Smooth muscle cell (in vitro differentiated cells): ENCODE results near the gene EIF2D. TPM values are rescaled to one million over a fixed set of nuclear protein-coding genes. Genes with fewer than 3 reads are reported as not detected.

Experiments
- DNase-seq: peaks from one replicate; lab custom pipeline; 2025; ENCODE audit not compliant: unreplicated experiment; lab: John Stamatoyannopoulos, UW
- H2AFZ ChIP-seq: fragments of 200-600 bp; sonication (generic); 2 replicates; pipeline ENCODE4 v1.6.0; 2016; ENCODE audit warnings: antibody characterized with exemption, low read depth, mild to moderate bottlenecking
- H3F3A ChIP-seq: fragments of 200-600 bp; sonication (generic); 2 replicates; pipeline ENCODE4 v1.6.0; 2017; ENCODE audit warnings: antibody characterized with exemption, low read depth
- H3K27ac ChIP-seq: fragments of 200-600 bp; sonication (generic); 2 replicates; pipeline ENCODE4 v1.5.1; 2016; ENCODE audit warnings: low read depth, mild to moderate bottlenecking
- H3K27me3 ChIP-seq: fragments of 200-600 bp; sonication (generic); 2 replicates; pipeline ENCODE4 v1.6.1; 2016; ENCODE audit warnings: low read depth, mild to moderate bottlenecking
- H3K36me3 ChIP-seq: fragments of 200-600 bp; sonication (generic); 2 replicates; pipeline ENCODE4 v1.5.1; 2016; ENCODE audit warnings: low read depth
- H3K4me1 ChIP-seq: fragments of 200-600 bp; sonication (generic); 2 replicates; pipeline ENCODE4 v1.5.1; 2016; ENCODE audit warnings: low read depth
- H3K4me2 ChIP-seq: fragments of 200-600 bp; sonication (generic); 2 replicates; pipeline ENCODE4 v1.6.0; 2016; ENCODE audit warnings: mild to moderate bottlenecking
- H3K4me3 ChIP-seq: fragments of 200-600 bp; sonication (generic); 2 replicates; pipeline ENCODE4 v1.5.1; 2016; ENCODE audit warnings: mild to moderate bottlenecking
- H3K79me2 ChIP-seq: fragments of 200-600 bp; sonication (generic); 2 replicates; pipeline ENCODE4 v1.6.0; 2016; ENCODE audit warnings: low read depth, mild to moderate bottlenecking
- H3K9ac ChIP-seq: fragments of 200-600 bp; sonication (generic); 2 replicates; pipeline ENCODE4 v1.6.0; 2016; ENCODE audit warnings: low read depth
- H3K9me3 ChIP-seq: fragments of 200-600 bp; sonication (generic); replicated peaks from 2 replicates; pipeline ENCODE4 v1.5.1; 2016; ENCODE audit warnings: low read depth
- H4K20me1 ChIP-seq: fragments of 200-600 bp; sonication (generic); 2 replicates; pipeline ENCODE4 v1.6.0; 2016; ENCODE audit warnings: low read depth
- CTCF ChIP-seq: fragments of 200-600 bp; sonication (generic); IDR thresholded peaks from 2 replicates; pipeline ENCODE4 v1.5.1; 2017; ENCODE audit warnings: borderline replicate concordance, mild to moderate bottlenecking, antibody characterized with exemption; ENCODE audit not compliant: insufficient read depth, poor library complexity, severe bottlenecking
- WGBS: methylation state at CpG from one replicate; pipeline ENCODE4 v1.1.7; 2016; ENCODE audit warnings: low lambda C conversion rate; 5-methylcytosine and 5-hydroxymethylcytosine counted together
- polyA plus RNA-seq: library from polyadenylated mRNA; unstranded; fragments of >200 nt; fragmentation: Nextera tagmentation; extraction: Ambion mirVana; gene quantifications from 2 replicates; pipeline ENCODE4 v1.2.1, GENCODE V29; 2016
- total RNA-seq: library from RNA; depleted of rRNA; stranded (reverse); fragments of >200 nt; gene quantifications from 2 replicates; pipeline ENCODE4 v1.2.3, GENCODE V29; 2014

Gene EIF2D
- total and polyA plus RNA-seq, 2 experiments from 2014 or later = 22.8 to 28.9 TPM

GRCh38 chr1:206557636-206558473, 54.4 kb downstream of the EIF2D start:
- H3K9me3 ChIP-seq = no peaks in the 10 kb centered on the region
- H3K36me3 ChIP-seq = no peaks in the 10 kb centered on the region
- H4K20me1 ChIP-seq = no peaks in the 10 kb centered on the region
- no peak overlapping the region for H3K9ac ChIP-seq
- no peaks in the 10 kb centered on the region for H3K27me3 ChIP-seq
- TF ChIP-seq CTCF = no peak
- peaks cover 28% of the 10 kb centered on the region for H3K4me1 ChIP-seq
- H3K4me2 ChIP-seq = peak overlapping the region; percentile 96
- no peak for DNase-seq
- WGBS = 71% methylated on average over 14 of the region's 14 CpGs
- no peaks in the 10 kb centered on the region for H3K79me2 ChIP-seq
- peaks cover 10% of the 10 kb centered on the region for H3F3A ChIP-seq
- no peak overlapping the region for H3K27ac ChIP-seq
- no peak overlapping the region for H2AFZ ChIP-seq
- H3K4me3 ChIP-seq = peak overlapping the region; percentile 59

- WGBS = 2% methylated on average over 39 of the region's 67 CpGs
- no peak overlapping the region for H3K9ac ChIP-seq
Observed at GRCh38 chr1:206556750-206557635, 55.3 kb downstream of the EIF2D start.

GRCh38 chr1:206556047-206556749, 56.1 kb downstream of the EIF2D start:
- TF ChIP-seq CTCF = no peak
- Histone ChIP-seq H3K9ac (no peak overlapping the region), H3K79me2 (no peaks in the 10 kb centered on the region), H3K27ac (no peak overlapping the region), H4K20me1 (no peaks in the 10 kb centered on the region), H3K4me3 (no peak overlapping the region), H3K4me2 (peak overlapping the region; percentile 96), H3K27me3 (no peaks in the 10 kb centered on the region), H3K36me3 (no peaks in the 10 kb centered on the region), H2AFZ (no peak overlapping the region), H3K9me3 (no peaks in the 10 kb centered on the region), H3F3A (peaks cover 10% of the 10 kb centered on the region), H3K4me1 (peaks cover 28% of the 10 kb centered on the region)
- no peak for DNase-seq
- 68% methylated on average over 7 of the region's 7 CpGs for WGBS

More at GRCh38 chr1:206556750-206557635, 55.3 kb downstream of the EIF2D start:
- peak; percentile 50 for DNase-seq
- peak overlapping the region; percentile 96 for H3K4me2 ChIP-seq
- no peak for TF ChIP-seq CTCF
- H3F3A ChIP-seq = peaks cover 10% of the 10 kb centered on the region
- H4K20me1 ChIP-seq = no peaks in the 10 kb centered on the region
- no peaks in the 10 kb centered on the region for H3K27me3 ChIP-seq
- H3K4me1 ChIP-seq = peaks cover 28% of the 10 kb centered on the region
- H3K4me3 ChIP-seq = peak overlapping the region; percentile 59
- peak overlapping the region; percentile 10 for H2AFZ ChIP-seq
- H3K36me3 ChIP-seq = no peaks in the 10 kb centered on the region
- no peak overlapping the region for H3K27ac ChIP-seq
- H3K79me2 ChIP-seq = no peaks in the 10 kb centered on the region
- no peaks in the 10 kb centered on the region for H3K9me3 ChIP-seq
